Neural progenitor cell (in vitro differentiated cells): ENCODE data around the gene MYORG.

Experiments
- EZH2 ChIP-seq: fragments of 200-600 bp; sonication (generic); IDR thresholded peaks from 2 replicates; pipeline ENCODE4 v1.6.1; 2017; ENCODE audit warnings: antibody characterized with exemption, mild to moderate bottlenecking, moderate library complexity
- TF ChIP-seq, protein P1 (sequence below): fragments of 200-600 bp; sonication (generic); IDR thresholded peaks from 2 replicates; pipeline ENCODE4 v1.5.1; 2017; ENCODE audit warnings: antibody characterized with exemption, mild to moderate bottlenecking

DNA sequence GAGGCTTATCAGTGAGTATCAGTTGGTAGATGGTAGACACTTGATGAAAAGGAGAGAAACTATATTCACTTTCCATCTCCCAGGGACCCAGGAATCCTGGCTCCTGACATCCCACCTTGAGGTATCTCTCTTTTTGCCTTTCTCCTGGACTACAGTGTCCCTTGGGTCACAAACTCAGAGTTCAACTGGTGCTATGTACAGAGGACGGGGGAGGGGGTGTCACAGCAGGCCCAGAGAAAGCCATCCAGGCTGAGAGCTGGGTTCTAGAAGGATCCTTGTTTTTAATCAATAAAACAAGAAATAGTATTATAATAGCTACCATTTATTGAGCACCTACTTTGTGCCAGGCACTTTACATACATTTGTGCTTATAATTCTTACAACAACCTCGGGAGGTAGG, 10.3 kb downstream of the MYORG start:
- TF ChIP-seq, protein P1, sequence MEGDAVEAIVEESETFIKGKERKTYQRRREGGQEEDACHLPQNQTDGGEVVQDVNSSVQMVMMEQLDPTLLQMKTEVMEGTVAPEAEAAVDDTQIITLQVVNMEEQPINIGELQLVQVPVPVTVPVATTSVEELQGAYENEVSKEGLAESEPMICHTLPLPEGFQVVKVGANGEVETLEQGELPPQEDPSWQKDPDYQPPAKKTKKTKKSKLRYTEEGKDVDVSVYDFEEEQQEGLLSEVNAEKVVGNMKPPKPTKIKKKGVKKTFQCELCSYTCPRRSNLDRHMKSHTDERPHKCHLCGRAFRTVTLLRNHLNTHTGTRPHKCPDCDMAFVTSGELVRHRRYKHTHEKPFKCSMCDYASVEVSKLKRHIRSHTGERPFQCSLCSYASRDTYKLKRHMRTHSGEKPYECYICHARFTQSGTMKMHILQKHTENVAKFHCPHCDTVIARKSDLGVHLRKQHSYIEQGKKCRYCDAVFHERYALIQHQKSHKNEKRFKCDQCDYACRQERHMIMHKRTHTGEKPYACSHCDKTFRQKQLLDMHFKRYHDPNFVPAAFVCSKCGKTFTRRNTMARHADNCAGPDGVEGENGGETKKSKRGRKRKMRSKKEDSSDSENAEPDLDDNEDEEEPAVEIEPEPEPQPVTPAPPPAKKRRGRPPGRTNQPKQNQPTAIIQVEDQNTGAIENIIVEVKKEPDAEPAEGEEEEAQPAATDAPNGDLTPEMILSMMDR = no peak
- no peak for TF ChIP-seq EZH2
